ENCODE data around the gene INTS3. TPM values are rescaled to one million over a fixed set of nuclear protein-coding genes. Genes with fewer than 3 reads are reported as not detected.

The INTS3 gene
- total and polyA plus RNA-seq, 9 of the 15 experiments (the other 6 are each of a cell fraction or from before 2014, with no cell fraction given), result 6.3 to 24.1 (median 14.3) TPM

- Histone ChIP-seq H3K4me3 (no peak overlapping the region), H3K9me1 (ENCODE audit: control insufficient read depth, insufficient read depth, low read length) (no peaks in the 10 kb centered on the region), H3K4me2 (ENCODE audit: insufficient read depth, low read length) (no peak overlapping the region), H3K9me3 (replicated peaks; ENCODE audit: control insufficient read depth, insufficient read depth, low read depth, low read length) (no peaks in the 10 kb centered on the region), H3K79me2 (ENCODE audit: control insufficient read depth, insufficient read depth, low read length) (no peaks in the 10 kb centered on the region), H2AFZ (ENCODE audit: low read depth, low read length) (no peak overlapping the region), H3K9ac (ENCODE audit: insufficient read depth in 1 of 2, low read depth in 2 of 2, low read length in 2 of 2) (0 out of 4 replicates have a peak overlapping the region, but pooled peaks of 1 of the 2 experiments have one; percentile 11), H3K27ac (ENCODE audit: extremely low read depth, low read depth, low read length) (no peak overlapping the region), H3K27me3 (ENCODE audit: control insufficient read depth in 2 of 2, insufficient read depth in 2 of 2, low read length in 2 of 2) (no peaks in the 10 kb centered on the region), H3K4me1 (replicated peaks in 1 of 2; ENCODE audit: control insufficient read depth in 2 of 2, insufficient read depth in 2 of 2, low read length in 2 of 2) (peaks cover 17 to 18% of the 10 kb centered on the region in 2 experiments; a peak in 4 of 5 replicates), H3K36me3 (ENCODE audit: control insufficient read depth, insufficient read depth, low read length) (peaks cover 11% of the 10 kb centered on the region; the same call in 2 of the 3 replicates), H4K20me1 (replicated peaks; ENCODE audit: control insufficient read depth, insufficient read depth, low read length) (no peaks in the 10 kb centered on the region)
- intact Hi-C loops (cut with micrococcal nuclease), result no loop called here
- ChIA-PET POLR2A (interaction anchor here (0.6 to 2.7 kb wide), 5 partner anchors 9 to 188 kb away, joined by 3 to 9 read pairs (median 4); partner anchors contain the start of gene RPS27), CTCF (ENCODE audit: low intra/inter-chr PET ratio) (no interaction called here)
- in situ Hi-C loops (cut with MboI), result no loop called here
- 70% methylated on average over 7 of the region's 7 CpGs for WGBS (ENCODE audit: insufficient coverage, low coverage, missing lambda C conversion rate)
- BruUV-seq (replicated peaks), result no TSS peak
- FAIRE-seq, result no peak
- DNase-seq (ENCODE audit: extremely low read depth in 1 of 4, low spot score in 3 of 4), result no peak
- no peak for ATAC-seq
- no peak for TF ChIP-seq ZFPM2 (CRISPR knock-in tag; IDR thresholded peaks at IDR 0.05)
- TF ChIP-seq ATF6 (CRISPR knock-in tag; IDR thresholded peaks at IDR 0.05), result no peak
- no peak for TF ChIP-seq ZNF12 (CRISPR knock-in tag; IDR thresholded peaks at IDR 0.05)
- peak; percentile 21; the same call in 1 of the 2 replicates for TF ChIP-seq NFIC (IDR thresholded peaks at IDR 0.05)
- no peak for TF ChIP-seq ZNF280A (IDR thresholded peaks at IDR 0.05; ENCODE audit: low read depth, partially characterized antibody)
- no peak for TF ChIP-seq TAF1 (IDR thresholded peaks at IDR 0.05; ENCODE audit: control insufficient read depth, extremely low read depth, insufficient read depth, low read length, severe bottlenecking)
- no peak for TF ChIP-seq ZNF197 (CRISPR knock-in tag; IDR thresholded peaks at IDR 0.05; ENCODE audit: low read depth)
- peak; percentile 21; the same call in 1 of the 2 replicates for TF ChIP-seq POLR2G (IDR thresholded peaks at IDR 0.05; ENCODE audit: low read depth, low read length)
- no peak for TF ChIP-seq TOE1 (IDR thresholded peaks at IDR 0.05; ENCODE audit: borderline replicate concordance)
- TF ChIP-seq TOE1 (CRISPR knock-in tag; IDR thresholded peaks at IDR 0.05; ENCODE audit: borderline replicate concordance, low read depth), result no peak
- no peak for TF ChIP-seq ZBTB5 (IDR thresholded peaks at IDR 0.05)
- no peak for TF ChIP-seq ASH1L (IDR thresholded peaks at IDR 0.05; ENCODE audit: borderline replicate concordance, low read depth, partially characterized antibody)
- TF ChIP-seq BRD9 (IDR thresholded peaks at IDR 0.05; ENCODE audit: low read depth, partially characterized antibody), result no peak
- TF ChIP-seq POLR3A (IDR thresholded peaks at IDR 0.05; ENCODE audit: borderline replicate concordance, extremely low read depth, insufficient read depth, insufficient read length), result no peak
- no peak for TF ChIP-seq ZNF3 (CRISPR knock-in tag; IDR thresholded peaks at IDR 0.05)
These were observed 74.2 kb downstream of the INTS3 start for GRCh38 chr1:153801786-153802697.

Data from K562 (cell line).